Activated CD4-positive, alpha-beta T cell treated with anti-CD3 and anti-CD28 coated beads, Interleukin-2, amount 10 ng/mL, durations not matched to agents 7 days and 5 days (primary cell): ENCODE results near the gene TRIM56. TPM values are rescaled to one million over a fixed set of nuclear protein-coding genes. Genes with fewer than 3 reads are reported as not detected.
"Not testable (repeated sequence)": the region's sequence is repeated elsewhere in the genome, so short reads cannot be mapped to it uniquely, and the experiment has no call there.

Source experiments
- CTCF ChIA-PET: fragments of 350-600 bp; sonication (Branson Sonifier 250); formaldehyde crosslinking; loops from one replicate; lab custom pipeline; 2021; ENCODE audit warnings: antibody characterized with exemption; lab: Charles Lee
- POLR2A ChIA-PET: fragments of 350-600 bp; sonication (Branson Sonifier 250); formaldehyde crosslinking; loops from one replicate; lab custom pipeline; 2021; ENCODE audit warnings: antibody characterized with exemption; lab: Charles Lee
- DNase-seq: peaks from one replicate; pipeline ENCODE4 v3.0.0-alpha.2; 2020
- H3K27ac Mint-ChIP-seq: one replicate; pipeline ENCODE4 v1.8.0; 2021; ENCODE audit warnings: mild to moderate bottlenecking, moderate library complexity, mixed read lengths
- H3K27me3 Mint-ChIP-seq: one replicate; pipeline ENCODE4 v1.8.0; 2021; ENCODE audit warnings: mixed read lengths
- H3K36me3 Mint-ChIP-seq: one replicate; pipeline ENCODE4 v1.8.0; 2021; ENCODE audit warnings: low read depth, mixed read lengths
- H3K4me1 Mint-ChIP-seq: one replicate; pipeline ENCODE4 v1.8.0; 2021; ENCODE audit warnings: mixed read lengths
- H3K4me3 Mint-ChIP-seq: one replicate; pipeline ENCODE4 v1.8.0; 2021; ENCODE audit warnings: mild to moderate bottlenecking, moderate library complexity, mixed read lengths
- H3K9me3 Mint-ChIP-seq: one replicate; pipeline ENCODE4 v1.8.0; 2021; ENCODE audit warnings: mixed read lengths
- total RNA-seq, 2 experiments: library from RNA; stranded (reverse); gene quantifications; one replicate each; pipeline ENCODE4 v1.2.3, GENCODE V29; 2021

Gene TRIM56
- total RNA-seq, 2 experiments from 2014 or later, result 54.2 to 72.3 TPM

DNA sequence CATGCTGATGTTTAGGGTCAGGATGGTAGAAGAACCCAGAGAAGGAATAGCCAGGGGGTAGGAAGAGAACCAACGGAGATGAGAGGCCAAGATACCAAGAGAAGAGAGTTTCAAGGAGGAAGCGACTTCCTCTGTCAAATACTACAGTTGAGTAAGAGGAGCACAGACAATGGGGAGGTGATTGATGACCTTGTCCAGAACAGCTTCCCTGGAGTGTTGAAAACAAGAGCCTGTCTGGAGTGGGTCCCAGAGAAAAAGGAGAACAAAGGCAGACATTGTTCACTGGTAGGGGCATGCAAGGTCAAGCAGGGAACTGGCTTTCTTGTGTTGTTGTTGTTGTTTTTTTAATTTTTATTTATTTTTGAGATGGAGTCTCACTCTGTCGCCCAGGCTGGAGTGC is 9.6 kb upstream of the TRIM56 start:
- H3K9me3 Mint-ChIP-seq, result no peaks in the 10 kb centered on the region
- ChIA-PET POLR2A (no interaction called here), CTCF (no interaction called here)
- no peak overlapping the region for H3K27ac Mint-ChIP-seq
- no peak overlapping the region for H3K4me3 Mint-ChIP-seq
- H3K36me3 Mint-ChIP-seq, result no peaks in the 10 kb centered on the region
- DNase-seq, result no peak
- peaks cover 23% of the 10 kb centered on the region for H3K27me3 Mint-ChIP-seq
- H3K4me1 Mint-ChIP-seq, result peaks cover 7% of the 10 kb centered on the region

DNA sequence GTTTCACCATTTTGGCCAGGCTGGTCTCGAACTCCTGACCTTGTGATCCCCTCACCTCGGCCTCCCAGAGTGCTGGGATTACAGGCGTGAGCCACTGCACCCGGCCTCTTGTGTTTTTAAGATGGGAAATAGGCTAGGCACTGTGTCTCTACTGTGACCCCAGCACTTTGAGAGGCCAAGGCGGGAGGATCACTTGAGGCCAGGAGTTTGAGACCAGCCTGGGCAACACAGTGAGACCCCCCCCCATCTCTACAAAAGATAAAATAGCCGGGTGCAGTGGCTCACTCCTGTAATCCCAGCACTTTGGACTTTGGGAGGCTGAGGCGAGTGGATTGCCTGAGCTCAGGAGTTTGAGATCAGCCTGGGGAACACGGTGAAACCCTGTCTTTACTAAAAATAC is 9.1 kb upstream of the TRIM56 start:
- H3K4me3 Mint-ChIP-seq, H3K36me3 Mint-ChIP-seq, H3K27ac Mint-ChIP-seq, H3K9me3 Mint-ChIP-seq, DNase-seq, POLR2A ChIA-PET, H3K4me1 Mint-ChIP-seq: not testable (repeated sequence)
- peaks cover 23% of the 10 kb centered on the region for H3K27me3 Mint-ChIP-seq
- CTCF ChIA-PET, result interaction anchor here (1.8 kb wide), 1 partner anchor 68 kb away, joined by 6 read pairs; no protein-coding TSS in a partner anchor

DNA sequence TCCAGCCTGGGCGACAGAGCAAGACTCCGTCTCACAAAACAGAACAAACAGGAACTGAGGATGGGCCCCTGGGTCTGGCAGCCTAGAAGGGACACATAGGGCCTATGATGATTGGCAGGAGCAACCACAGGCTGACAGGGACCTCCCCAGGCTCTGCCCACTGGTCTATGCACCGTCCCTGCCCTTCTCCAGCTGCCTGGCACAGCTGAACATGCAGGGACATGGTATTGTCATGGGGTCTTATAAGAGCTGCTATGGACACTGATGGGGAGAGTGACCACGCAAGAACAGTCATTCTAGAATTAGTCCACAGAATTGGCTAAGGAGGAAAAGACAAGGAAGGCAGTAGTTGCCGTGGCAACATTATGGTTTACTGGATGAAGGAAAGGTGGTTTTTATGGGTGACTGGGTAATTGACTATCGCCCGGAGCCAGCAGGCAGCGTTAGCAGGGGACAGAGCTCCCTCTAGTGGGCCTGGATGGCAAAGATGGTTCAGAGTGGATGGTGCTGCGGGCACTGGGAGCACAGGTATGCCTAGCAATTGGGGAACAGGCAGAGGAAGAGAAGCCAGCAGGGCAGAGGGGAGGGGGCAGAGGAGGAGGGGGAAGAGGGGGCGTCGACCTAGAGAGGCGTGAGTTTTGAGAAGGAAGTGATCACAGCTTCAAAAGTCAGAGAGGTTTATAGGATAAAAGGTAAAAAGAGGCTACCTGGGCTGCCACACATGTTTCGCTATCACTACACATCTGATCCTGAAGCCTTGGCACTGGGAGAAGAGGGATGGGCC is 7.8 kb upstream of the TRIM56 start:
- peak; percentile 86 for DNase-seq
- POLR2A ChIA-PET, result no interaction called here
- Mint-ChIP-seq H3K4me3 (no peak overlapping the region), H3K27me3 (peaks cover 21% of the 10 kb centered on the region), H3K27ac (no peak overlapping the region), H3K9me3 (no peaks in the 10 kb centered on the region), H3K4me1 (peaks cover 7% of the 10 kb centered on the region), H3K36me3 (no peaks in the 10 kb centered on the region)
- CTCF ChIA-PET, result interaction anchor here (0.7 to 2.1 kb wide), 14 partner anchors 12 to 440 kb away, joined by 3 to 7 read pairs (median 4); partner anchors contain the start of gene UFSP1

- peaks cover 19% of the 10 kb centered on the region for H3K4me1 Mint-ChIP-seq
- ChIA-PET CTCF (interaction anchor here (0.6 kb wide), 2 partner anchors 30 to 1035 kb away, joined by 3 to 5 read pairs; no protein-coding TSS in a partner anchor), POLR2A (no interaction called here)
- H3K27me3 Mint-ChIP-seq, result peaks cover 12% of the 10 kb centered on the region
- no peaks in the 10 kb centered on the region for H3K9me3 Mint-ChIP-seq
- no peak for DNase-seq
- no peak overlapping the region for H3K27ac Mint-ChIP-seq
- peaks cover 5% of the 10 kb centered on the region for H3K36me3 Mint-ChIP-seq
- H3K4me3 Mint-ChIP-seq, result no peak overlapping the region
Observed at GRCh38 chr7:101081432-101081831, 3.8 kb upstream of the TRIM56 start.

GRCh38 chr7:101084865-101085161 is 468 bp upstream of the TRIM56 start:
- no peaks in the 10 kb centered on the region for H3K9me3 Mint-ChIP-seq
- no peak for DNase-seq
- H3K27ac Mint-ChIP-seq, result peak overlapping the region; percentile 100
- ChIA-PET CTCF (interaction anchor here (0.6 to 1.4 kb wide), 5 partner anchors 11 to 197 kb away, joined by 3 to 6 read pairs (median 3); no protein-coding TSS in a partner anchor), POLR2A (interaction anchor here (0.6 kb wide), 1 partner anchor 501 kb away, joined by 4 read pairs; no protein-coding TSS in a partner anchor)
- peaks cover 23% of the 10 kb centered on the region for H3K36me3 Mint-ChIP-seq
- H3K4me1 Mint-ChIP-seq, result peaks cover 23% of the 10 kb centered on the region
- H3K27me3 Mint-ChIP-seq, result peaks cover 5% of the 10 kb centered on the region
- peak overlapping the region; percentile 99 for H3K4me3 Mint-ChIP-seq

- DNase-seq, result no peak
- H3K4me3 Mint-ChIP-seq, result no peak overlapping the region
- peaks cover 27% of the 10 kb centered on the region for H3K4me1 Mint-ChIP-seq
- ChIA-PET CTCF (no interaction called here), POLR2A (interaction anchor here (0.7 kb wide), 1 partner anchor 148 kb away, joined by 3 read pairs; no protein-coding TSS in a partner anchor)
- peaks cover 35% of the 10 kb centered on the region for H3K36me3 Mint-ChIP-seq
- H3K27ac Mint-ChIP-seq, result no peak overlapping the region
- H3K9me3 Mint-ChIP-seq, result no peaks in the 10 kb centered on the region
- no peaks in the 10 kb centered on the region for H3K27me3 Mint-ChIP-seq
Observed at GRCh38 chr7:101087334-101088068, 2.2 kb downstream of the TRIM56 start.

- H3K9me3 Mint-ChIP-seq, result no peaks in the 10 kb centered on the region
- DNase-seq, result no peak
- no peak overlapping the region for H3K4me3 Mint-ChIP-seq
- ChIA-PET CTCF (no interaction called here), POLR2A (interaction anchor here (0.7 kb wide), 1 partner anchor 148 kb away, joined by 3 read pairs; no protein-coding TSS in a partner anchor)
- H3K27ac Mint-ChIP-seq, result no peak overlapping the region
- H3K36me3 Mint-ChIP-seq, result peaks cover 38% of the 10 kb centered on the region
- no peaks in the 10 kb centered on the region for H3K27me3 Mint-ChIP-seq
- peaks cover 27% of the 10 kb centered on the region for H3K4me1 Mint-ChIP-seq
Observed at GRCh38 chr7:101088069-101088425, 2.8 kb downstream of the TRIM56 start.

GRCh38 chr7:101088858-101089529 is 3.7 kb downstream of the TRIM56 start:
- no peak overlapping the region for H3K4me3 Mint-ChIP-seq
- CTCF ChIA-PET, result no interaction called here
- peaks cover 40% of the 10 kb centered on the region for H3K36me3 Mint-ChIP-seq
- no peak for DNase-seq
- H3K27me3 Mint-ChIP-seq, result no peaks in the 10 kb centered on the region
- no peaks in the 10 kb centered on the region for H3K9me3 Mint-ChIP-seq
- peaks cover 27% of the 10 kb centered on the region for H3K4me1 Mint-ChIP-seq
- no peak overlapping the region for H3K27ac Mint-ChIP-seq
- POLR2A ChIA-PET, result no interaction called here

GRCh38 chr7:101089876-101090275 is 4.6 kb downstream of the TRIM56 start:
- Mint-ChIP-seq H3K27me3 (no peaks in the 10 kb centered on the region), H3K4me1 (peaks cover 24% of the 10 kb centered on the region), H3K9me3 (no peaks in the 10 kb centered on the region), H3K4me3 (no peak overlapping the region), H3K27ac (no peak overlapping the region), H3K36me3 (peaks cover 46% of the 10 kb centered on the region)
- no peak for DNase-seq
- CTCF ChIA-PET, result interaction anchor here (0.7 kb wide), 1 partner anchor 461 kb away, joined by 3 read pairs; no protein-coding TSS in a partner anchor
- POLR2A ChIA-PET, result interaction anchor here (0.6 kb wide), 1 partner anchor 463 kb away, joined by 3 read pairs; no protein-coding TSS in a partner anchor

GRCh38 chr7:101092266-101092905 is 7.1 kb downstream of the TRIM56 start:
- peaks cover 41% of the 10 kb centered on the region for H3K36me3 Mint-ChIP-seq
- peaks cover 11% of the 10 kb centered on the region for H3K4me1 Mint-ChIP-seq
- H3K4me3 Mint-ChIP-seq, DNase-seq, H3K9me3 Mint-ChIP-seq, POLR2A ChIA-PET, H3K27ac Mint-ChIP-seq, CTCF ChIA-PET, H3K27me3 Mint-ChIP-seq: not testable (repeated sequence)

GRCh38 chr7:101093906-101094305 is 8.6 kb downstream of the TRIM56 start:
- no peaks in the 10 kb centered on the region for H3K27me3 Mint-ChIP-seq
- DNase-seq, result no peak
- no peak overlapping the region for H3K27ac Mint-ChIP-seq
- no peaks in the 10 kb centered on the region for H3K9me3 Mint-ChIP-seq
- ChIA-PET CTCF (interaction anchor here (0.6 to 0.7 kb wide), 2 partner anchors 206 to 363 kb away, joined by 3 to 4 read pairs; no protein-coding TSS in a partner anchor), POLR2A (no interaction called here)
- H3K4me1 Mint-ChIP-seq, result peaks cover 9% of the 10 kb centered on the region
- H3K4me3 Mint-ChIP-seq, result no peak overlapping the region
- peaks cover 38% of the 10 kb centered on the region for H3K36me3 Mint-ChIP-seq

DNA sequence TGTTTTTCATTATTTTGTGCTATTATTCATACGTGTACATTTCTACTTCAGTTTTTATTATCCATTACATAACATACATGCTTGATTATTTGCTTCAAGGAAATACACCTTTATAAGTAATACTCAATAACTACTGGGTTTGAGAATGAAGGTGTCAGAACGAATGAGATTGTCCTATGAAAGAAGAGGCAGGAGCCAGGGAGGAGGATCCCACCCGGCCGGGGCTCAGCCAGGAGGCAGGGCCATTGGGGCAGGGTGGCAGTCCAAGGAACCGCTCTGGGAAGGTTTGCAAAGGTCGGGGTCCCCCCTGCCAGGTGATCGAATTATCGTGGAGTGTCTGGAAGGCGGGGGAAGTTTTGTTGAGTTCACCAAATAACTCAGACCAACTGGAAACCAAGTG is 9.1 kb downstream of the TRIM56 start:
- no peak overlapping the region for H3K4me3 Mint-ChIP-seq
- CTCF ChIA-PET, result interaction anchor here (0.6 to 2.1 kb wide), 4 partner anchors 9 to 330 kb away, joined by 3 to 6 read pairs (median 4); partner anchors contain the start of gene TRIM56
- no peaks in the 10 kb centered on the region for H3K9me3 Mint-ChIP-seq
- H3K27ac Mint-ChIP-seq, result no peak overlapping the region
- peaks cover 8% of the 10 kb centered on the region for H3K4me1 Mint-ChIP-seq
- POLR2A ChIA-PET, result no interaction called here
- DNase-seq, result no peak
- H3K36me3 Mint-ChIP-seq, result peaks cover 33% of the 10 kb centered on the region
- no peaks in the 10 kb centered on the region for H3K27me3 Mint-ChIP-seq
